GM12801 (cell line): ENCODE data around the gene P2RY2.

Source experiments
- CTCF ChIP-seq: IDR thresholded peaks from one replicate; pipeline ENCODE4 v1.5.1; 2011; ENCODE audit warnings: control low read depth; ENCODE audit not compliant: insufficient read length; ENCODE audit errors: extremely low read depth

P2RY2 gene

GRCh38 chr11:73189723-73190556 is 28.1 kb upstream of the P2RY2 start:
- no peak for TF ChIP-seq CTCF

GRCh38 chr11:73190557-73190885 is 27.6 kb upstream of the P2RY2 start:
- TF ChIP-seq CTCF, result no peak

- no peak for TF ChIP-seq CTCF
Observed at GRCh38 chr11:73191151-73191550, 26.9 kb upstream of the P2RY2 start.

- no peak for TF ChIP-seq CTCF
Observed at GRCh38 chr11:73192272-73192671, 25.8 kb upstream of the P2RY2 start.

- TF ChIP-seq CTCF, result no peak
Observed at GRCh38 chr11:73193251-73194033, 24.6 kb upstream of the P2RY2 start.

- no peak for TF ChIP-seq CTCF
Observed at GRCh38 chr11:73194034-73194507, 24.0 kb upstream of the P2RY2 start.

- TF ChIP-seq CTCF, result no peak
Observed at GRCh38 chr11:73194593-73194992, 23.5 kb upstream of the P2RY2 start.
